ENCODE measurements around the gene MARCHF4. TPM values are rescaled to one million over a fixed set of nuclear protein-coding genes. Genes with fewer than 3 reads are reported as not detected.

MARCHF4 gene
- total RNA-seq, 1 donor from 2014 or later, result not detected

GRCh38 chr2:216406826-216407225, 34.5 kb upstream of the MARCHF4 start:
- H3K27me3 Mint-ChIP-seq (ENCODE audit: insufficient read depth), result peaks cover 8% of the 10 kb centered on the region
- no peak overlapping the region for H3K27ac Mint-ChIP-seq
- DNase-seq (ENCODE audit: low spot score), result no peak
- no peak overlapping the region for H3K4me3 Mint-ChIP-seq
- intact Hi-C loops (cut with micrococcal nuclease), result no loop called here
- no peaks in the 10 kb centered on the region for H3K9me3 Mint-ChIP-seq
- H3K4me1 Mint-ChIP-seq (ENCODE audit: low read depth), result peaks cover 3% of the 10 kb centered on the region
- no peaks in the 10 kb centered on the region for H3K36me3 Mint-ChIP-seq (ENCODE audit: low read depth)

- Mint-ChIP-seq H3K9me3 (no peaks in the 10 kb centered on the region), H3K27ac (no peak overlapping the region), H3K36me3 (ENCODE audit: low read depth) (no peaks in the 10 kb centered on the region), H3K4me3 (no peak overlapping the region), H3K27me3 (ENCODE audit: insufficient read depth) (peaks cover 8% of the 10 kb centered on the region), H3K4me1 (ENCODE audit: low read depth) (no peaks in the 10 kb centered on the region)
- intact Hi-C loops (cut with micrococcal nuclease), result loop anchor here (2.0 kb wide), 1 partner anchor 77 kb away; no protein-coding TSS in a partner anchor
- DNase-seq (ENCODE audit: low spot score), result no peak
These were observed 33.3 kb upstream of the MARCHF4 start for GRCh38 chr2:216405588-216405987.

GRCh38 chr2:216404010-216404618, 31.8 kb upstream of the MARCHF4 start:
- Mint-ChIP-seq H3K4me1 (ENCODE audit: low read depth) (no peaks in the 10 kb centered on the region), H3K27me3 (ENCODE audit: insufficient read depth) (peaks cover 15% of the 10 kb centered on the region), H3K4me3 (no peak overlapping the region), H3K36me3 (ENCODE audit: low read depth) (no peaks in the 10 kb centered on the region), H3K9me3 (no peaks in the 10 kb centered on the region), H3K27ac (no peak overlapping the region)
- peak; percentile 9 for DNase-seq (ENCODE audit: low spot score)
- intact Hi-C loops (cut with micrococcal nuclease), result loop anchor here (1.0 to 2.0 kb wide), 3 partner anchors 75 to 294 kb away; no protein-coding TSS in a partner anchor

GRCh38 chr2:216402751-216403150, 30.5 kb upstream of the MARCHF4 start:
- Mint-ChIP-seq H3K9me3 (no peaks in the 10 kb centered on the region), H3K4me1 (ENCODE audit: low read depth) (no peaks in the 10 kb centered on the region), H3K36me3 (ENCODE audit: low read depth) (no peaks in the 10 kb centered on the region), H3K27ac (no peak overlapping the region), H3K27me3 (ENCODE audit: insufficient read depth) (peaks cover 15% of the 10 kb centered on the region), H3K4me3 (no peak overlapping the region)
- intact Hi-C loops (cut with micrococcal nuclease), result no loop called here
- no peak for DNase-seq (ENCODE audit: low spot score)

GRCh38 chr2:216399621-216400020, 27.3 kb upstream of the MARCHF4 start:
- H3K4me1 Mint-ChIP-seq (ENCODE audit: low read depth), result no peaks in the 10 kb centered on the region
- H3K27ac Mint-ChIP-seq, result no peak overlapping the region
- no peaks in the 10 kb centered on the region for H3K9me3 Mint-ChIP-seq
- no peak for DNase-seq (ENCODE audit: low spot score)
- H3K4me3 Mint-ChIP-seq, result no peak overlapping the region
- H3K27me3 Mint-ChIP-seq (ENCODE audit: insufficient read depth), result peaks cover 11% of the 10 kb centered on the region
- no peaks in the 10 kb centered on the region for H3K36me3 Mint-ChIP-seq (ENCODE audit: low read depth)
- intact Hi-C loops (cut with micrococcal nuclease), result no loop called here

DNA sequence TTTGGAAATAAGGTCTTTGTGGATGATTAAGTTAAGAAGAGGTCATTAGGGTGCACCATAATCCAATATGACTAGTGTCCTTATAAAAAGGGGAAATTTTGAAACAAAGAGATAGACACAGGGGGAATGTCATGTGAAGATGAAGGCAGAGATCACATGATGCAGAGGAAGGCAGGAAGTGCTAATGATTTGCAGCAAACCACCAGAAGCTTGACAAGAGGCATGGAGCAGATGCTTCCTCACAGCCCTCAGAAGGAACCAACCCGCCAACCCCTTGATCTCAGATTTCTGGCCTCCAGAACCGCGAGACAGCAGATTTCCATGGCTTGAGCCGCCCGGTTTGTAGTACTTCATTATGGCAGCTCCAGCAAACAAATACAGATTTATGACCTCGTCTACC, 22.6 kb upstream of the MARCHF4 start:
- DNase-seq (ENCODE audit: low spot score), result no peak
- no peaks in the 10 kb centered on the region for H3K4me1 Mint-ChIP-seq (ENCODE audit: low read depth)
- no peak overlapping the region for H3K4me3 Mint-ChIP-seq
- H3K9me3 Mint-ChIP-seq, result no peaks in the 10 kb centered on the region
- H3K36me3 Mint-ChIP-seq (ENCODE audit: low read depth), result no peaks in the 10 kb centered on the region
- H3K27me3 Mint-ChIP-seq (ENCODE audit: insufficient read depth), result peaks cover 7% of the 10 kb centered on the region
- intact Hi-C loops (cut with micrococcal nuclease), result no loop called here
- no peak overlapping the region for H3K27ac Mint-ChIP-seq

DNA sequence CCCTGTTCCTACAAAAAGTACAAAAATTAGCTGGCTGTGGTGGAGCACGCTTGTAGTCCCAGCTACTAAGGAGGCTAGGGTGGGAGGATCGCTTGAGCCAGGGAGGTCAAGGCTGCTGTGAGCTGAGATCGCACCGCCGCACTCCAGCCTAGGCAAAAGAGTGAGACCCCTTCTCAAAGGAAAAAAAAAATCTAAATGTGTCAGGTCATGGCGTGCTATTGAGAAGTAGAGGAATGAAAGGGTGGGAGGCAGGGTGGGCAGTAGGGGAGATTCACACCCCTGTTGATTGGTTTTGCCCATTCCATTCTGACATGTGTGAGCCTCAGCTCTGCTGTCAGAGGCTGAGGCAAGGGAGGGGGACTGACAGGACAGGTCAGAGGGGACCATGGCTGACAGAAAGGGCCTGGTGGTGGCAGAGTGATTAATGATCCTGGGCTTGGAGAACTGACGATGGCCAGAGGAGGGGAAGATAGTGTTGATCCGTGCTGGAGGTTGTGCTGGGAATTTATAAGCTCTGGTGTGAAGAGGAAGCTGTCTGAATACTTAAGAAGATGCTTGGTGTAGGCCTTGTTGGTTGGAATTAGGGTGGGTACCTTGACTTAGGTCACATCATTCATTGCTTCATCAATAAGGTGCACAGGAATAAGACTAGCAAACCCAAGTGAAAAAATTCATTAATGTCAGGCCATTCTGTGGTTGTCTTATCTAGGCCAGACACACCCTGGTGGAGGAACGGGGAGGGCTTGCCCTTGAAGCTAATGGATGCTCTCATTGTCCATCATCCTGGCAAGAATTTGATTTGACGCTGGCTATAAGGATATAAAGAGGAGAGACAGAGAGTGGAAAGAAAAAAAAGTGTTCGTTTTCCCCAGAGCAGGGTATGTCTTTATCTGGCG, 20.9 kb upstream of the MARCHF4 start:
- Mint-ChIP-seq H3K36me3 (ENCODE audit: low read depth) (no peaks in the 10 kb centered on the region), H3K9me3 (no peaks in the 10 kb centered on the region), H3K4me3 (no peak overlapping the region), H3K27me3 (ENCODE audit: insufficient read depth) (peaks cover 5% of the 10 kb centered on the region), H3K4me1 (ENCODE audit: low read depth) (peaks cover 7% of the 10 kb centered on the region), H3K27ac (no peak overlapping the region)
- intact Hi-C loops (cut with micrococcal nuclease), result no loop called here
- DNase-seq (ENCODE audit: low spot score), result no peak

DNA sequence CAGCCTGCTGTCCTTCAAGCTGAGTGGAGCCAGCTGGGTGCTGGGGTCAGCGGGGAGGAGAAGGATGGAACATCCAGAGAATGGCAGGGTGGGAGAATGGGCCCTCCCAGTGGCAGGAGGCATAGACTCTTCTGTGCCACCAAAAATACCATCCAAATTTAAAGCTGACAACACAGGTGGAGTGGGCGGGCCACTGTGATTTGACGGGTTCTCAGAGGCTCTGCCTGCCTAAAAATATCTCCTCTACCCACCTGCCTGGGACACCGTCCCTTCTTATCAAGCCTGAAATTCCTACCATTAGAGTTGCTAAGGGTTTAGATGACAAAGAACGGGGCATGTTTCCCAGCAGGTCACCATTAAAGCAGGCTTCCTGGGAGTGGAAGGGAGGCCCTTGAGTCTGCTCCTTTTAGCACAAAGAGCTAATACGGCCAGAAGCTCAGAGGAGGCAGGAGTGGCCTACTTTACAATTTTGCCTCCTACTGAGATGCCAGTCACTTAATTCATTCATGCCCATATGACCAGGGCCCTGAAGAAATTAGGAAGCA, 19.8 kb upstream of the MARCHF4 start:
- H3K4me1 Mint-ChIP-seq (ENCODE audit: low read depth), result peaks cover 14% of the 10 kb centered on the region
- no peak for DNase-seq (ENCODE audit: low spot score)
- no peak overlapping the region for H3K4me3 Mint-ChIP-seq
- H3K9me3 Mint-ChIP-seq, result peaks cover 1% of the 10 kb centered on the region
- no peak overlapping the region for H3K27ac Mint-ChIP-seq
- no peaks in the 10 kb centered on the region for H3K36me3 Mint-ChIP-seq (ENCODE audit: low read depth)
- peaks cover 6% of the 10 kb centered on the region for H3K27me3 Mint-ChIP-seq (ENCODE audit: insufficient read depth)
- intact Hi-C loops (cut with micrococcal nuclease), result no loop called here

DNA sequence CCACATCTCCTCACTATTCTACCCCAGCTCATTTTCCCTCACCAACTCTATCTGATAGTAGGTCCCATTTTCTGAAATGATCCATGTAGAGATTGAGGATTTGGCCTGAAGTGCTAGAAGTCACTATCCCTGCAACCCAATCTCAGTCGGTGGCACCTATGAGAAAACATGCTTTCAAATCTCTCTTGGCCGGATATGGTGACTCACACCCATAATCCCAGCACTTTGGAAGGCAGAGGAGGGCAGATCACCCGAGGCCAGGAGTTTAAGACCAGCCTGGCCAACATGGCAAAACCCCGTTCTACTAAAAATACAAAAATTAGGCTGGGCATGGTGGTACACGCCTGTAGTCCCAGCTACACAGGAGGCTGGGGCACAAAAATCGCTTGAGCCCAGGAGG, 19.1 kb upstream of the MARCHF4 start:
- H3K36me3 Mint-ChIP-seq (ENCODE audit: low read depth), result no peaks in the 10 kb centered on the region
- H3K4me3 Mint-ChIP-seq, result no peak overlapping the region
- peaks cover 5% of the 10 kb centered on the region for H3K9me3 Mint-ChIP-seq
- H3K27ac Mint-ChIP-seq, result no peak overlapping the region
- peaks cover 14% of the 10 kb centered on the region for H3K4me1 Mint-ChIP-seq (ENCODE audit: low read depth)
- peaks cover 7% of the 10 kb centered on the region for H3K27me3 Mint-ChIP-seq (ENCODE audit: insufficient read depth)
- intact Hi-C loops (cut with micrococcal nuclease), result no loop called here
- DNase-seq (ENCODE audit: low spot score), result no peak

- H3K4me1 Mint-ChIP-seq (ENCODE audit: low read depth), result peaks cover 14% of the 10 kb centered on the region
- H3K36me3 Mint-ChIP-seq (ENCODE audit: low read depth), result no peaks in the 10 kb centered on the region
- H3K27me3 Mint-ChIP-seq (ENCODE audit: insufficient read depth), result peaks cover 7% of the 10 kb centered on the region
- intact Hi-C loops (cut with micrococcal nuclease), result no loop called here
- no peak overlapping the region for H3K27ac Mint-ChIP-seq
- DNase-seq (ENCODE audit: low spot score), result no peak
- peaks cover 5% of the 10 kb centered on the region for H3K9me3 Mint-ChIP-seq
- H3K4me3 Mint-ChIP-seq, result no peak overlapping the region
These were observed 17.3 kb upstream of the MARCHF4 start for GRCh38 chr2:216389570-216389969.

DNA sequence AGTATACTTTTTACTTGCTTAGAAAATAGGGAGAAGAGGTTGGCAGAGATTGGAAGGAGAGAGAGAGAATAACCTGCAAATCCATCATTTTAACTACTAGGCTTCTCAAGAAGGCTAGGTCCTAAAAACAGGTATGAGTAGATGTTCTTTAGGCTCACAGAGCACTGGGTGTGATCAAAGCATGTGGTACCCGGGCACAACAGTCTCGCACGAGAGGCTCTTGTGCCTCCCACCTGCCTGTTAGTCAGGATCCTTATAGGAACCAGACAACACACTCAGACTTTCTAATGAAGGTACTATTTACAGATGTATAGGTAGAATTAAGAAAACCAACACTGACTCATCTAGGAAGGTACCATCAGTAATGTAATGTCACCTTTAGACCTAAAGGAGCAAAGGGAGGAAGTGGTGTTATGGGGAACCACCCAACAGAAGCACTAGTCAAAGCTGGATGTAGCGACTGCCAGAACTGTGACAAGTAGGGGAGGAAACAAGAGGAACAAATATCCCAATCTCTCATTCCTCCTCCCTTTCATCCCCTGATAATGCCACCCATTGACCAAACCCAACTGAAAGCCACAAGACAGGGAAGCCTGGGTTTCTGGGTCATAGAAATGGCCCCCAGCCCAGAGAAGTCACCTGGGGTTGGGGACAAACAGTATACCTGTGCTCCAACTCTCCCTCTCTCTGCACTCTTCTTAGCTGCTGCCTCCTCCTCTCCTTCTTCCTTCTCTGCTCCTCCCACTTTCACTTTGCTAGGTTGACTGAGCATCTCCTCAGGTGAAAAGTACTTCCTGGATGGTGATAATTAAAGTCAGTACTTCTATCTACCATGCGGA, 16.0 kb upstream of the MARCHF4 start:
- Mint-ChIP-seq H3K4me3 (no peak overlapping the region), H3K27me3 (ENCODE audit: insufficient read depth) (peaks cover 7% of the 10 kb centered on the region), H3K9me3 (peaks cover 5% of the 10 kb centered on the region), H3K36me3 (ENCODE audit: low read depth) (no peaks in the 10 kb centered on the region), H3K27ac (no peak overlapping the region), H3K4me1 (ENCODE audit: low read depth) (peaks cover 14% of the 10 kb centered on the region)
- DNase-seq (ENCODE audit: low spot score), result no peak
- intact Hi-C loops (cut with micrococcal nuclease), result no loop called here

DNA sequence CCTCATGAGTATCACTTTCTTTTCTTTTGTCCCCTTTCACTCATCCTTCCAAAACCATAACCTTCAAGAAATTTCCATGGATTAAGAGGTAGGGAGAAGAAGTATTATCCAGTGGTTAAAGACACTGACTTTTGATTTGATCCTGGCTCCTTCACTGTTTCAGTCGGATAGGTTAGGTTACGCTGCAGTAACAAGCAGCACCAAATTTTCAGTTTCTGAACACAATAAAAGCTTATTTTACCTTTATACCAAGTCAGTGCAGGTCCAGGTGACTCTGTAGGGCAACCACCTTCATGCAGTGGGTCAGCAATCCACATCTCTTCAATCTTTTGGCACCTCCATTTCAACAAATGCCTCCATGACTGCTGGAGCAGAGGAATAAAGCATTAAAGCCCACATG, 15.0 kb upstream of the MARCHF4 start:
- Mint-ChIP-seq H3K4me1 (ENCODE audit: low read depth) (peaks cover 14% of the 10 kb centered on the region), H3K9me3 (peaks cover 5% of the 10 kb centered on the region), H3K27ac (no peak overlapping the region), H3K36me3 (ENCODE audit: low read depth) (no peaks in the 10 kb centered on the region), H3K4me3 (no peak overlapping the region), H3K27me3 (ENCODE audit: insufficient read depth) (peaks cover 7% of the 10 kb centered on the region)
- intact Hi-C loops (cut with micrococcal nuclease), result no loop called here
- no peak for DNase-seq (ENCODE audit: low spot score)
